GM12878 (cell line): ENCODE data around the gene BATF. TPM values are rescaled to one million over a fixed set of nuclear protein-coding genes. Genes with fewer than 3 reads are reported as not detected.

Experiments used
- ATAC-seq: fragments of 200-7000 bp; cut with Tn5 transposase; 3 replicates; pipeline ENCODE4 v1.9.1; 2020; ENCODE audit warnings: mild to moderate bottlenecking, moderate library complexity
- BruUV-seq: library from RNA; stranded (reverse); fragments of 400-500 nt; replicated peaks from 2 replicates; lab custom pipeline; 2021; lab: Mats Ljungman, UMichigan
- CTCF ChIA-PET: fragments of 300-600 bp; sonication (Branson Sonifier 250); formaldehyde crosslinking; extraction: SDS; loops from one replicate; lab custom pipeline; 2021; ENCODE audit warnings: inconsistent platforms; lab: Yijun Ruan, JAX
- POLR2A ChIA-PET: fragments of 350-600 bp; formaldehyde crosslinking; extraction: SDS; loops from one replicate; lab custom pipeline; 2021; ENCODE audit warnings: inconsistent platforms; lab: Charles Lee
- RAD21 ChIA-PET: fragments of 300-600 bp; sonication (Branson Sonifier 250); formaldehyde crosslinking; loops from one replicate; lab custom pipeline; 2023; ENCODE audit warnings: antibody characterized with exemption; ENCODE audit not compliant: unreplicated experiment; lab: Charles Lee
- SMC1A ChIA-PET: fragments of 300-600 bp; sonication (Branson Sonifier 250); formaldehyde crosslinking; loops from one replicate; lab custom pipeline; 2023; ENCODE audit not compliant: unreplicated experiment, uncharacterized antibody; lab: Charles Lee
- DNase-seq: peaks from one replicate; pipeline ENCODE4 v3.0.0-alpha.2; 2011; ENCODE audit warnings: low read depth, low spot score
- FAIRE-seq: peaks from 3 replicates; lab custom pipeline; 2011; peaks lifted over from hg19 to GRCh38; lab: Jason Lieb, UNC
- H2AFZ ChIP-seq: 2 replicates; pipeline ENCODE4 v1.6.0; 2011; ENCODE audit warnings: low read depth, low read length, control low read depth; ENCODE audit not compliant: control insufficient read depth
- H3K27ac ChIP-seq: 2 replicates; pipeline ENCODE4 v1.5.1; 2011; ENCODE audit warnings: control low read depth; ENCODE audit not compliant: control insufficient read depth, insufficient read depth
- H3K27me3 ChIP-seq, 2 experiments: replicated peaks in 1 of 2; 2 replicates each; pipeline versions ENCODE4 v1.6.0 to v1.6.1; 2011; ENCODE audit warnings: low read length in 1 of 2; ENCODE audit not compliant: control insufficient read depth in 2 of 2, insufficient read depth in 2 of 2
- H3K36me3 ChIP-seq, 2 experiments: 2 replicates each; pipeline ENCODE4 v1.5.1; 2011; ENCODE audit warnings: low read length in 1 of 2; ENCODE audit not compliant: control insufficient read depth in 2 of 2, insufficient read depth in 2 of 2
- H3K4me1 ChIP-seq: 2 replicates; pipeline ENCODE4 v1.6.1; 2011; ENCODE audit warnings: mild to moderate bottlenecking, low read length, moderate library complexity, mixed read lengths; ENCODE audit not compliant: control insufficient read depth, insufficient read depth
- H3K4me2 ChIP-seq: 2 replicates; pipeline ENCODE4 v1.6.0; 2011; ENCODE audit warnings: control low read depth; ENCODE audit not compliant: control insufficient read depth, insufficient read depth
- H3K4me3 ChIP-seq: fragments of 200-600 bp; sonication (generic); 2 replicates; pipeline ENCODE4 v1.5.1; 2016
- H3K79me2 ChIP-seq: 2 replicates; pipeline ENCODE4 v1.6.0; 2011; ENCODE audit warnings: low read length; ENCODE audit not compliant: control insufficient read depth, insufficient read depth
- H3K9ac ChIP-seq: 2 replicates; pipeline ENCODE4 v1.8.0; 2011; ENCODE audit warnings: low read length, control low read depth, mixed read lengths; ENCODE audit not compliant: control insufficient read depth, insufficient read depth
- H3K9me3 ChIP-seq: replicated peaks from 3 replicates; pipeline ENCODE4 v1.5.1; 2011; ENCODE audit warnings: mild to moderate bottlenecking, low read length; ENCODE audit not compliant: control insufficient read depth, insufficient read depth
- H4K20me1 ChIP-seq: 2 replicates; pipeline ENCODE4 v1.6.0; 2011; ENCODE audit not compliant: control insufficient read depth, insufficient read depth
- ATF3 ChIP-seq: IDR thresholded peaks from 2 replicates; pipeline ENCODE4 v1.6.1; 2011; ENCODE audit warnings: low read depth, mild to moderate bottlenecking, low read length, moderate library complexity, borderline replicate concordance; ENCODE audit errors: extremely low read depth
- ZBTB4 ChIP-seq: fragments of 450-650 bp; formaldehyde crosslinking; IDR thresholded peaks from 2 replicates; pipeline ENCODE4 v1.4.0; 2022; ENCODE audit warnings: mild to moderate bottlenecking, moderate library complexity
- ZNF24 ChIP-seq: fragments of 450-650 bp; IDR thresholded peaks from 2 replicates; pipeline ENCODE4 v1.6.1; 2017; ENCODE audit warnings: antibody characterized with exemption, mild to moderate bottlenecking
- WGBS: methylation state at CpG from one replicate; pipeline ENCODE4 v1.1.6; 2016; ENCODE audit warnings: low lambda C conversion rate; ENCODE audit not compliant: insufficient replicate concordance, insufficient coverage; ENCODE audit errors: missing lambda C conversion rate; 5-methylcytosine and 5-hydroxymethylcytosine counted together
- in situ Hi-C: fragments of 300-500 bp; cut with MboI; formaldehyde crosslinking; loops from 9 replicates; pipeline ENCODE4 v1.14.3; 2018; ENCODE audit warnings: mixed read lengths
- intact Hi-C: fragments of 100-400 bp; cut with micrococcal nuclease; formaldehyde crosslinking; loops from one replicate; pipeline ENCODE4 v1.14.2; 2022; ENCODE audit not compliant: unreplicated experiment
- polyA plus RNA-seq, 11 experiments: library from polyadenylated mRNA; depleted of rRNA in 4 of 11; unstranded in 6 of 11; stranded (reverse) in 5 of 11; fragments of >200 nt; fragmentation: Nextera tagmentation in 4 of 11; fragmentation: Illumina TruSeq in 1 of 11; extraction: Ambion mirVana in 4 of 11; extraction: Trizol in 1 of 11; gene quantifications; 1 replicate in 1 of 11; 2 replicates in 10 of 11; pipeline versions ENCODE4 v1.2.1 to v1.2.3, GENCODE V29; 2011 to 2016; ENCODE audit warnings: inconsistent platforms in 2 of 11, missing spikeins in 2 of 11, low read depth in 1 of 11
- total RNA-seq, 4 experiments: library from RNA; depleted of rRNA in 3 of 4; stranded (reverse); fragments of >200 nt in 3 of 4; fragmentation: Illumina TruSeq in 1 of 4; extraction: Trizol in 1 of 4; gene quantifications; 2 replicates each; pipeline versions ENCODE4 v1.2.1 to v1.2.3, GENCODE V29; 2013 to 2021

BATF gene
- total and polyA plus RNA-seq, 10 of the 15 experiments (the other 5 are each of a cell fraction or from before 2014, with no cell fraction given) = 10.0 to 154 (median 103) TPM

GRCh38 chr14:75553761-75554364 lies 31.6 kb downstream of the BATF start:
- Histone ChIP-seq H3K4me2 (no peak overlapping the region), H3K27me3 (no peaks in the 10 kb centered on the region), H3K79me2 (no peaks in the 10 kb centered on the region), H4K20me1 (no peaks in the 10 kb centered on the region), H3K27ac (no peak overlapping the region), H2AFZ (no peak overlapping the region), H3K9ac (no peak overlapping the region), H3K4me3 (no peak overlapping the region), H3K4me1 (peaks cover 10% of the 10 kb centered on the region), H3K9me3 (peaks cover 5% of the 10 kb centered on the region; the same call in 2 of the 3 replicates), H3K36me3 (no peaks in the 10 kb centered on the region)
- in situ Hi-C loops (no loop called here), intact Hi-C loops (no loop called here)
- no peak for TF ChIP-seq ZBTB4 (CRISPR knock-in tag)
- TF ChIP-seq ATF3 = no peak
- no peak for TF ChIP-seq ZNF24
- no peak for DNase-seq
- CTCF ChIA-PET = interaction anchor here (0.9 to 25.9 kb wide), 7 partner anchors 8 to 101 kb away, joined by 3 to 481 read pairs (median 4); partner anchors contain the start of gene BATF
- POLR2A ChIA-PET = interaction anchor here (1.1 to 2.4 kb wide), 2 partner anchors 13 to 25 kb away, joined by 3 to 9 read pairs; partner anchors contain the start of gene FLVCR2
- RAD21 ChIA-PET = interaction anchor here (0.7 to 2.0 kb wide), 2 partner anchors 66 to 107 kb away, joined by 4 to 5 read pairs; partner anchors contain the start of gene TTLL5
- FAIRE-seq = no peak
- SMC1A ChIA-PET = interaction anchor here (3.0 to 13.7 kb wide), 3 partner anchors 14 to 61 kb away, joined by 12 to 257 read pairs (median 98); partner anchors contain the start of gene BATF
- ATAC-seq = no peak
- WGBS = 60% methylated on average over 4 of the region's 4 CpGs
- no TSS peak for BruUV-seq
